GM21528 (cell line): ENCODE data around the gene CRTC3.
A peak's percentile ranks its signal among the peaks of the same experiment; 100 is the strongest.
"Not testable (repeated sequence)": the region's sequence is repeated elsewhere in the genome, so short reads cannot be mapped to it uniquely, and the experiment has no call there.

Source experiments
- ATAC-seq: cut with Tn5 transposase; IDR thresholded peaks from one replicate; pipeline ENCODE4 v1.9.1; 2021; ENCODE audit warnings: mild to moderate bottlenecking, moderate library complexity; ENCODE audit not compliant: unreplicated experiment, low FRiP score

The CRTC3 gene

DNA sequence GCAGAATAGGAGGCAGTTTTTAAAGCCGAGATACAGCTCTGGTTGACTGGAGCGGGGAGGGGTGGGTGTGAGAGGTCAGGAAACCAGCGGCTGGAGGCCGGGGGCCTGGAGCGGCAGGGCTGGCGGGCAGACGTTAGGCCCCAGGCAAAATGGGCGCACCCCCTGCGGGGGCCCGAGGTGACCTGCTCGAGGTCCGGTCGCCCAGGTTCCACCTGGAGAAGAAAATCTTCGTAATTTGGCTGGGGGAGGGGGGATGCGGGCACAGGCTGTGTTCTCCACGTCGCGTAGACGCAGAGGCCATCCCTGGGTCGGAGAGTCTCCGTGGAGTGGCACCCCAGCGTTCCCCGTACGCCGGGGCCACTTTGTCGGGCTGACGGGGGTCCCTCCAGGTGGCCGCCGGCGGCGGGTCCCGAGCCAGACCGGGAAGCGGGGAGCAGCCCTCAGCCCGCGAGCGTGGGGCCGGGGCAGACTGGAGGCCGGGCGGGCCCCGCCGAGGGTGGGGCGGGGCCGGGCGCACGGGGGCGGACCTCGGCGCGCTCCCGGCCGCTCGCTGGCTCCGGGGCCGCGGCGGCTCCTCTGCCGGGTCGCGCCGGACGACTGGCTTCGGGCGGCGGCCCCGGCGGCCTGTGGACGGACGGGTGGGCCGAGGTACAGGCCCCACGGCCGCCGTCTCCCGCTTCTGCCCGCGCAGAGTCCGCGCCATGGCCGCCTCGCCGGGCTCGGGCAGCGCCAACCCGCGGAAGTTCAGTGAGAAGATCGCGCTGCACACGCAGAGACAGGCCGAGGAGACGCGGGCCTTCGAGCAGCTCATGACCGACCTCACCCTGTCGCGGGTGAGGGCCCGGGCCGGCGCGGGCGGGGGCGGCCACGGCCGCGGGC lies at the start of gene CRTC3:
Gene CRTC3 (plus strand): TSS at position 553 of the 879 bp plus-strand sequence. CDS start 149 bp downstream, at position 702.
- ATAC-seq: peak; percentile 72

- no peak for ATAC-seq
These were observed 48.7 kb upstream of the CRTC3 start for GRCh38 chr15:90481023-90481422.

DNA sequence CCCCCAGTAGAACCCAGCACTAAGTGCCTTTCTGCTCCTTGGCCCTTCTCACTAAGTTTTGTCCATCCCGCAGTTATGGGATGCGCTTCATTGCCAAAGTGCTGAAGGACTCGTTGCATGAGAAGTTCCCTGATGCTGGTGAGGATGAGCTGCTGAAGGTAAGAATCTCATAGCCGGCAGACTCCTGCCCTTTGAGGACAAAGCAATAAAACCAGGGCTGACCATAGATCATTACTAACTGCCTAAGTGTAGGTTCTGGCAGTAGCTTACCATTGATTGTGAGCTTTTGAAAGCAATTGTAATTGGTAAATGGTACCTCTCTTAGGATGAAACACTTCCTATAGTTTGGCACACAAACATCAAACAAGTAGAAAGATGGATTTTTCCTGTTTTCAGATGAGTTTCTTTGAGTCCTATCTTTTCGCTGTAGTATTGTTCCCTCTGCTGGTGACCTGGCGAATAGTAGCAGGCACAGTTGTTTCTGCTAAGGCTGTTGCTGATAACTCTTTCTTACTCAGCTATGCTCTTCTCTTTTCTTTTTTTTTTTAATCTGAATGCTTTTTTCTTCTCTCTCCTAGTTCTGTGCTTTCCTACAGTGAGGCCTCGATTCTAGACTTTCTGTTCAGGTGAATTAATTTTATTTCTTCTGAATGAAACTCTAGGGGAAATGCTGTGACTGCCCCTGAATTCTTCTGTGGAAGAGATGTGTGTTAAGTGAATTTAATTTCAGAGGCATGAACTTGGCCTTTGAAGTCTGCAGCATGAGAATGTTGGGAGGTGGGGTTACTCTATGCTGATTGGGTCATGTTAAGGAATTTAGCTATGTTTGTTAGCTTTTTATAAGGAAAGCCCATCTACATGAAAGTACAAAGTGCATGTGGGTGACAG lies 47.4 kb upstream of the CRTC3 start:
- ATAC-seq: no peak

DNA sequence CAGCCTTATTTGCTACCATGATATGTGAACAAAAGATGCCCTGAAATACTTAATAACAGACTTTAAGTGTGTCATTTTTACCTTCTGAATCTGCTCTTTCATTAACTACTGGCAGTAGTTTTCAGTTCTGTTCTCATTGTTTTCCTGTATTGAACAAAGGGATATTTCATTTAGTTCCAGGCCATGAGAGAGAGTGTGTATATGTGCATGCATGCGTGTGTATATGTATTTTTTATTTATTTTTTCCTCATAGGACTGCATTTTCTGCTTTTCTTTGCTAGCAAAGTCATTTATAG lies 46.8 kb upstream of the CRTC3 start:
- no peak for ATAC-seq

GRCh38 chr15:90483637-90484036 lies 46.1 kb upstream of the CRTC3 start:
- ATAC-seq: no peak

GRCh38 chr15:90487186-90487585 lies 42.5 kb upstream of the CRTC3 start:
- no peak for ATAC-seq

DNA sequence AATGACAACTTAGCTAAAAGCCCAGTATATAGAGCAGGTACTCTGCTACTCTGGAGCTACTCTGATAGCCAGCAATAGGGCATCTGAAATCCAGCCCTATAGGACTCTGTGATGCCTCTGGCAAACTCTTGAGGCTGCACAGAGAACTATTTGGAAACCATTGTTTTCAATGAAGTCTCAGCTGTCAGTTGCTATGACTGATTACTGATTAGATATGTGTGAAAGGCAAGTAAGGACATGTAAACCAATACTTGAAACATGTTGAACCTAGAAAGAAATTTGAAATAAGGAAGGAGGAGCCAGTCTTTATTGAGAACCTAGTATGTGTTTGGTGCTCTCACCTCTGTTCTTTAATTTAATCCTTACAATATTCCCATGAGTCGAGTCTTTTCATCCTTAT lies 40.2 kb upstream of the CRTC3 start:
- no peak for ATAC-seq

DNA sequence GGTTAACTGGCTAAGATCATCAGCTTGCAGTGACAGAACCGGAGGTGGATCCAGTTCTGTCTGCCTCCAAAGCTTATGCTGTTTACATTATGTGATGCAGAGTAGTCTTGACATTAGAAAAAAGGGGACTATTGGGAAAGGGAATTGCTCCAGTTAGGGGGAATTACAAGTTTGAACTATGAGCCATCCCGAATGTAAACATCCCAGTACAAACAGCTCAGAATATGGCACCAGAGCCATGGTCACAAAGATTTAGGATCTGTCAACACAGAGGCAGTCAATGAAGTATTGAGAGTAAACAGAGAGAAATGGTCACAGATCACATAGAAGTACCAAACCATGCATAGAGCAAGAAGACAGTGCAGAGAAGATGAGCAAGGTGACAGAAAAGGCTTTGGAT lies 39.8 kb upstream of the CRTC3 start:
- no peak for ATAC-seq

- ATAC-seq: no peak
These were observed 36.1 kb upstream of the CRTC3 start for GRCh38 chr15:90493647-90494046.

DNA sequence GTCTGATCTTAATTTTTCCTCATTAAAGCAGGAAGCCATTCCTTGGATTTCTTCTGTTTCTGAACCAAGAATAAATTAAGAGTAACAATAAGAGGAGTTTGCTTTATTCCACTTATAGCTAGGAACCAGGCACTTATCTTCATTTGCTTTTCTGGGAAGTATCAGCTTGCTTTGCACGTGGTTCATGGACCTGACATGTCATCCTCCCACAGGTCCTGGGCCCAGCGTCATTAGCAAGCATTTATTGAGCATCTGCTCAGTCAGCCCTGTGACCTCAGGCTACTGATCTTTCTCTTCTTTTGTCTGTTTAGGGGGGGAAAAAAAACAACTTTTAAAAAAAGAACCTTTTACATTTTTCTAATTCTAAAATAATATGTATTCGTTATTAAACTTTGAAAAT lies 34.7 kb upstream of the CRTC3 start:
- ATAC-seq: no peak

DNA sequence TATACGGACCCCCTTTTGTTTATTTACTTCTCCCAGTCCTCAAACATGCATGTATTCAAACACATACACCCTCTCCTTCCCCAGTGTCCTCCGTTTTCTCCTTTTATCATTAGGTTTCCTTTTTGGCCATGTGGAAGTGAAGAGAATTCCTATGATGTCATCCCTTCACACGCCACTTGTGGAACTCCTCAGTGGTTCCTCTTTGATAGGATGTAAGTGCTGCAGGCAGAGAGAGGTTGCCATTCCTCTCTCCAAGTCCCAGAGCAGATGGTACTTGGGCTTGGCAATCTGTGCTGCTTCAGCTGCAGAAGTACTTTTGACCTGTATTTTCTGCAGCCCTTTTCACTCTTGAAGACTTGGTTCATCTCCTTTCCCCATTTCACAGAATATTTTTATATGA lies 32.9 kb upstream of the CRTC3 start:
- no peak for ATAC-seq

GRCh38 chr15:90497376-90497775 lies 32.3 kb upstream of the CRTC3 start:
- ATAC-seq: no peak

GRCh38 chr15:90497912-90498311 lies 31.8 kb upstream of the CRTC3 start:
- ATAC-seq: no peak

GRCh38 chr15:90500171-90500570 lies 29.6 kb upstream of the CRTC3 start:
- ATAC-seq: no peak

GRCh38 chr15:90501898-90502297 lies 27.8 kb upstream of the CRTC3 start:
- ATAC-seq: no peak

DNA sequence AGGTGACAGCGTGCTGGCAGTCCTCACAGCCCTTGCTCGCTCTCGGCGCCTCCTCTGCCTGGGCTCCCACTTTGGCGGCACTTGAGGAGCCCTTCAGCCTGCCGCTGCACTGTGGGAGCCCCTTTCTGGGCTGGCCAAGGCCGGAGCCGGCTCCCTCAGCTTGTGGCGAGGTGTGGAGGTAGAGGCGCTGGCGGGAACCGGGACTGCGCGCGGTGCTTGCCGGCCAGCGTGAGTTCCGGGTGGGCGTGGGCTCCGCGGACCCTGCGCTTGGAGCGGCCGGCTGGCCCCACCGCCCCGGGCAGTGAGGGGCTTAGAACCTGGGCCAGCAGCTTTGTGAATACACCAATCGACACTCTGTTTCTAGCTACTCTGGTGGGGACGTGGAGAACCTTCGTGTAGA lies 18.9 kb upstream of the CRTC3 start:
- ATAC-seq: not testable (repeated sequence)

GRCh38 chr15:90511211-90511618 lies 18.5 kb upstream of the CRTC3 start:
- not testable (repeated sequence) for ATAC-seq

DNA sequence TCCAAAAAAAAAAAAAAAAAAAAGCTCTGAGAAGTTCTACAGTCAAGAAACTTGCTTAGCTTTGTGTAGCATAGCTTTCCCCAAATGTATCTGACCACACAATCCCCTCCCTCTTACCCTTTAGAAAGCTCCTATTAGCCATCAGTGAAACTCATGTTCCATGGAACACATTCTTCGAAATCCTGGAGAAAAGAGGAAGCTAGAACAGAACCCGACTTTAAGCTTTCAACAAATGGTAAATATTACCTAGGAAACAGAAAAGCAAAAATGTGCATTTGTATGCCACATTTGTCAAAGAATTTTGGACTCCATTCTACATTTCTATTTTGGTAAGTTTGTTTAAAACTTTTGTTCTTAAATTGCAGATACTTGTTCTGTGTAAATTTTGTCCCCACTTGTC lies 17.4 kb upstream of the CRTC3 start:
- no peak for ATAC-seq

GRCh38 chr15:90512981-90513380 lies 16.7 kb upstream of the CRTC3 start:
- ATAC-seq: no peak

GRCh38 chr15:90513448-90513847 lies 16.3 kb upstream of the CRTC3 start:
- no peak for ATAC-seq

DNA sequence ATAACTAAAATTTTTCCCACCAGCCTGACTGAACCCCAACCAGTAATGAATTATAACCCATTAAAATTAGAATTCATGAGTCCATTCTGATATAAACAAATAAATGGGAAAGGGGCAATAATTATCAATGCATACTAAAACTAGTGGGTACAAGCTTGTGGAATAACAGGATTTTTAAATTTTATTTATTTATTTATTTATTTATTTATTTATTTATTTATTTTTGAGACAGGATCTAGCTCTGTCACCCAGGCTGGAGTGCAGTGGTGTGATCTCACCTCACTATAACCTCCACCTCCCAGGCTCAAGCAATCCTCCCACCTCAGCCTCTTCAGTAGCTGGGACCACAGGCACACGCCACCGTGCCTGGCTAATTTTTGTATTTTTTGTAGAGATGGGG lies 15.8 kb upstream of the CRTC3 start:
- not testable (repeated sequence) for ATAC-seq

DNA sequence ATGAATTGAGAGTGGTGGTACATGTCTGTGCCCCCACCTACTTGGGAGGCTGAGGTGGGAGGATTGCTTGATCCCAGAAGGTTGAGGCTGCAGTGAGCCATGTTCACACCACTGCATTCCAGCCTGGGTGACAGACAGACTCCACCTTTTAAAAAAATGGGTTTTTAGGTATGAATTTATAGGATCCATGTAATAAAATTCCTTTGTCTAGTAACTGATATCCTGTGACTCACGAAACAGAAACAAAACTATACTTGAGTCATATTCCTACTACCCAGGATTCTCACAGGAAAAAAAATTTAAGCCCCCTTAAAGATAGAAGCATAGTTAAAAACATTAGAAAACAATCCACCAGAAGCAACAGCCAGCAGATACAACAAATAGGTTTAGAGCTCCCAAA lies 10.0 kb upstream of the CRTC3 start:
- ATAC-seq: no peak
